ENCODE results near the gene LDB3.

Gene LDB3

DNA sequence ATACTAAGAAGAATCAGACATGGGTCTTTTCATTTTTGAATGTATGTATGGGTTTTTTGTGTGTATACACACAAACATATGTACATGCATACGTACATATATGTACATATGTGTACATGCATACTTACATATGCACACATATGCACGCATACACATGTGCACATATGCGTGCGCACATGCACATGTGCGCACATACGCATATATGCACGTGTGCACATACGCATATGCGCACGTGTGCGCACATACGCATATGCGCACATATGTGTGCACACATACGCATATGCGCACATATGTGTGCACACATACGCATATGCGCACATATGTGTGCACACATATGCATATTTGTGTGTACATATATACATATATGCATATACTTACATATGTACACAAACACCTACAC is 83.2 kb downstream of the LDB3 start:
- Histone ChIP-seq H3K27ac (ENCODE audit: extremely low read depth, low read depth, low read length) (no peak overlapping the region), H3K4me3 (ENCODE audit: low read depth, low read length) (no peak overlapping the region), H3K36me3 (ENCODE audit: control insufficient read depth in 2 of 2, insufficient read depth in 1 of 2, low read length in 2 of 2) (peaks cover 0 to 4% of the 10 kb centered on the region in 2 experiments; a peak in 1 of 3 replicates), H3K4me1 (ENCODE audit: control insufficient read depth, insufficient read depth, low read length) (no peaks in the 10 kb centered on the region), H3K9me3 (ENCODE audit: control insufficient read depth, insufficient read depth, low read depth, low read length) (no peaks in the 10 kb centered on the region)
- ChIA-PET CTCF (no interaction called here), POLR2A (no interaction called here)
- TF ChIP-seq, protein P1, sequence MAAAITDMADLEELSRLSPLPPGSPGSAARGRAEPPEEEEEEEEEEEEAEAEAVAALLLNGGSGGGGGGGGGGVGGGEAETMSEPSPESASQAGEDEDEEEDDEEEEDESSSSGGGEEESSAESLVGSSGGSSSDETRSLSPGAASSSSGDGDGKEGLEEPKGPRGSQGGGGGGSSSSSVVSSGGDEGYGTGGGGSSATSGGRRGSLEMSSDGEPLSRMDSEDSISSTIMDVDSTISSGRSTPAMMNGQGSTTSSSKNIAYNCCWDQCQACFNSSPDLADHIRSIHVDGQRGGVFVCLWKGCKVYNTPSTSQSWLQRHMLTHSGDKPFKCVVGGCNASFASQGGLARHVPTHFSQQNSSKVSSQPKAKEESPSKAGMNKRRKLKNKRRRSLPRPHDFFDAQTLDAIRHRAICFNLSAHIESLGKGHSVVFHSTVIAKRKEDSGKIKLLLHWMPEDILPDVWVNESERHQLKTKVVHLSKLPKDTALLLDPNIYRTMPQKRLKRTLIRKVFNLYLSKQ (tag by site-specific recombination; IDR thresholded peaks at IDR 0.05; ENCODE audit: borderline replicate concordance), result no peak

DNA sequence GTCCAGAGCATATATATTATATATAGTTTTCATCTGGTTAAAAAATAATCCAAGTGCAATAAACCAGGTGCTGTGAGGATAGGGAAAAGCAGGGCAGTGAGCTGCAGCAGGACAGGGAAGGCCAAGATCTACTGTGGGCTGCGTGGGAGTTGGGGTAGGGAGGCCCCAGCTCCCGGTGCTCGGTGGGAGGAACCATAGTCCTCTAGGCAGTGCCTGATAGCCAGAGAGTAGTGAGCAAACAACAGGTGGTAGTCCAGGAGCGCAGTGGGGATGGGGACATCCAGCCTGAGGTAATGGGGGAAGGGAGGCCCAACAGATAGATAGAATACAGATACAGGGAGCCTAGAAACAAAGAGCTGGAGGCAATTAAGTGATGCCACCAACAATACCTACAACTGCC is 84.0 kb downstream of the LDB3 start:
- Histone ChIP-seq H3K4me1 (ENCODE audit: control insufficient read depth, insufficient read depth, low read length) (no peaks in the 10 kb centered on the region), H3K27ac (ENCODE audit: extremely low read depth, low read depth, low read length) (no peak overlapping the region), H3K9me3 (ENCODE audit: control insufficient read depth, insufficient read depth, low read depth, low read length) (no peaks in the 10 kb centered on the region), H3K36me3 (ENCODE audit: control insufficient read depth in 2 of 2, insufficient read depth in 1 of 2, low read length in 2 of 2) (peaks cover 0 to 4% of the 10 kb centered on the region in 2 experiments; a peak in 1 of 3 replicates), H3K4me3 (ENCODE audit: low read depth, low read length) (no peak overlapping the region)
- CTCF ChIA-PET, result interaction anchor here (0.6 to 1.9 kb wide), 2 partner anchors 64 to 141 kb away, joined by 3 to 5 read pairs; no protein-coding TSS in a partner anchor
- POLR2A ChIA-PET, result no interaction called here
- TF ChIP-seq ZNF335 (tag by site-specific recombination; conservative IDR thresholded peaks at IDR 0.05) (peak; percentile 43; the same call in 1 of the 2 replicates), ZNF510 (tag by site-specific recombination; IDR thresholded peaks at IDR 0.05; ENCODE audit: insufficient replicate concordance) (no peak), ZIC2 (tag by site-specific recombination; IDR thresholded peaks at IDR 0.05) (peak; percentile 51; the same call in 1 of the 2 replicates), SP7 (tag by site-specific recombination; IDR thresholded peaks at IDR 0.05) (peak; percentile 29; the same call in 1 of the 2 replicates), ZNF37A (tag by site-specific recombination; IDR thresholded peaks at IDR 0.05) (peak; percentile 70), KLF1 (tag by site-specific recombination; IDR thresholded peaks at IDR 0.05) (no peak), KLF9 (tag by site-specific recombination; IDR thresholded peaks at IDR 0.05; ENCODE audit: low read depth) (no peak), MZF1 (tag by site-specific recombination; IDR thresholded peaks at IDR 0.05; ENCODE audit: borderline replicate concordance) (no peak), SCRT2 (tag by site-specific recombination; IDR thresholded peaks at IDR 0.05) (peak; percentile 95), ZNF202 (tag by site-specific recombination; IDR thresholded peaks at IDR 0.05; ENCODE audit: borderline replicate concordance) (no peak), ZFHX2 (tag by site-specific recombination; conservative IDR thresholded peaks at IDR 0.05) (peak; percentile 84), GLIS2 (tag by site-specific recombination; IDR thresholded peaks at IDR 0.05) (no peak), ZNF530 (tag by site-specific recombination; IDR thresholded peaks at IDR 0.05; ENCODE audit: low read depth) (no peak), ZNF132 (tag by site-specific recombination; IDR thresholded peaks at IDR 0.05; ENCODE audit: borderline replicate concordance) (no peak), SCRT1 (tag by site-specific recombination; IDR thresholded peaks at IDR 0.05; ENCODE audit: borderline replicate concordance) (peak; percentile 83), ZNF19 (tag by site-specific recombination; IDR thresholded peaks at IDR 0.05; ENCODE audit: low read depth) (no peak), ZBTB17 (tag by site-specific recombination; IDR thresholded peaks at IDR 0.05) (peak; percentile 54; the same call in 1 of the 2 replicates), IKZF3 (tag by site-specific recombination; IDR thresholded peaks at IDR 0.05) (no peak), EGR2 (tag by site-specific recombination; IDR thresholded peaks at IDR 0.05; ENCODE audit: low read depth) (peak; percentile 68), ZNF747 (tag by site-specific recombination; IDR thresholded peaks at IDR 0.05) (no peak), YY1 (tag by site-specific recombination; IDR thresholded peaks at IDR 0.05) (no peak), BCL11A (tag by site-specific recombination; IDR thresholded peaks at IDR 0.05; ENCODE audit: low read depth) (no peak)
- TF ChIP-seq, protein P2, sequence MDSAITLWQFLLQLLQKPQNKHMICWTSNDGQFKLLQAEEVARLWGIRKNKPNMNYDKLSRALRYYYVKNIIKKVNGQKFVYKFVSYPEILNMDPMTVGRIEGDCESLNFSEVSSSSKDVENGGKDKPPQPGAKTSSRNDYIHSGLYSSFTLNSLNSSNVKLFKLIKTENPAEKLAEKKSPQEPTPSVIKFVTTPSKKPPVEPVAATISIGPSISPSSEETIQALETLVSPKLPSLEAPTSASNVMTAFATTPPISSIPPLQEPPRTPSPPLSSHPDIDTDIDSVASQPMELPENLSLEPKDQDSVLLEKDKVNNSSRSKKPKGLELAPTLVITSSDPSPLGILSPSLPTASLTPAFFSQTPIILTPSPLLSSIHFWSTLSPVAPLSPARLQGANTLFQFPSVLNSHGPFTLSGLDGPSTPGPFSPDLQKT (IDR thresholded peaks at IDR 0.05; ENCODE audit: borderline replicate concordance, low read depth, low read length), result no peak
- TF ChIP-seq, protein P3, sequence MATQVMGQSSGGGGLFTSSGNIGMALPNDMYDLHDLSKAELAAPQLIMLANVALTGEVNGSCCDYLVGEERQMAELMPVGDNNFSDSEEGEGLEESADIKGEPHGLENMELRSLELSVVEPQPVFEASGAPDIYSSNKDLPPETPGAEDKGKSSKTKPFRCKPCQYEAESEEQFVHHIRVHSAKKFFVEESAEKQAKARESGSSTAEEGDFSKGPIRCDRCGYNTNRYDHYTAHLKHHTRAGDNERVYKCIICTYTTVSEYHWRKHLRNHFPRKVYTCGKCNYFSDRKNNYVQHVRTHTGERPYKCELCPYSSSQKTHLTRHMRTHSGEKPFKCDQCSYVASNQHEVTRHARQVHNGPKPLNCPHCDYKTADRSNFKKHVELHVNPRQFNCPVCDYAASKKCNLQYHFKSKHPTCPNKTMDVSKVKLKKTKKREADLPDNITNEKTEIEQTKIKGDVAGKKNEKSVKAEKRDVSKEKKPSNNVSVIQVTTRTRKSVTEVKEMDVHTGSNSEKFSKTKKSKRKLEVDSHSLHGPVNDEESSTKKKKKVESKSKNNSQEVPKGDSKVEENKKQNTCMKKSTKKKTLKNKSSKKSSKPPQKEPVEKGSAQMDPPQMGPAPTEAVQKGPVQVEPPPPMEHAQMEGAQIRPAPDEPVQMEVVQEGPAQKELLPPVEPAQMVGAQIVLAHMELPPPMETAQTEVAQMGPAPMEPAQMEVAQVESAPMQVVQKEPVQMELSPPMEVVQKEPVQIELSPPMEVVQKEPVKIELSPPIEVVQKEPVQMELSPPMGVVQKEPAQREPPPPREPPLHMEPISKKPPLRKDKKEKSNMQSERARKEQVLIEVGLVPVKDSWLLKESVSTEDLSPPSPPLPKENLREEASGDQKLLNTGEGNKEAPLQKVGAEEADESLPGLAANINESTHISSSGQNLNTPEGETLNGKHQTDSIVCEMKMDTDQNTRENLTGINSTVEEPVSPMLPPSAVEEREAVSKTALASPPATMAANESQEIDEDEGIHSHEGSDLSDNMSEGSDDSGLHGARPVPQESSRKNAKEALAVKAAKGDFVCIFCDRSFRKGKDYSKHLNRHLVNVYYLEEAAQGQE (tag by site-specific recombination; IDR thresholded peaks at IDR 0.05), result no peak
- TF ChIP-seq, protein P4, sequence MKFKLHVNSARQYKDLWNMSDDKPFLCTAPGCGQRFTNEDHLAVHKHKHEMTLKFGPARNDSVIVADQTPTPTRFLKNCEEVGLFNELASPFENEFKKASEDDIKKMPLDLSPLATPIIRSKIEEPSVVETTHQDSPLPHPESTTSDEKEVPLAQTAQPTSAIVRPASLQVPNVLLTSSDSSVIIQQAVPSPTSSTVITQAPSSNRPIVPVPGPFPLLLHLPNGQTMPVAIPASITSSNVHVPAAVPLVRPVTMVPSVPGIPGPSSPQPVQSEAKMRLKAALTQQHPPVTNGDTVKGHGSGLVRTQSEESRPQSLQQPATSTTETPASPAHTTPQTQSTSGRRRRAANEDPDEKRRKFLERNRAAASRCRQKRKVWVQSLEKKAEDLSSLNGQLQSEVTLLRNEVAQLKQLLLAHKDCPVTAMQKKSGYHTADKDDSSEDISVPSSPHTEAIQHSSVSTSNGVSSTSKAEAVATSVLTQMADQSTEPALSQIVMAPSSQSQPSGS (tag by site-specific recombination; IDR thresholded peaks at IDR 0.05; ENCODE audit: low read depth), result no peak
- TF ChIP-seq, protein P5, sequence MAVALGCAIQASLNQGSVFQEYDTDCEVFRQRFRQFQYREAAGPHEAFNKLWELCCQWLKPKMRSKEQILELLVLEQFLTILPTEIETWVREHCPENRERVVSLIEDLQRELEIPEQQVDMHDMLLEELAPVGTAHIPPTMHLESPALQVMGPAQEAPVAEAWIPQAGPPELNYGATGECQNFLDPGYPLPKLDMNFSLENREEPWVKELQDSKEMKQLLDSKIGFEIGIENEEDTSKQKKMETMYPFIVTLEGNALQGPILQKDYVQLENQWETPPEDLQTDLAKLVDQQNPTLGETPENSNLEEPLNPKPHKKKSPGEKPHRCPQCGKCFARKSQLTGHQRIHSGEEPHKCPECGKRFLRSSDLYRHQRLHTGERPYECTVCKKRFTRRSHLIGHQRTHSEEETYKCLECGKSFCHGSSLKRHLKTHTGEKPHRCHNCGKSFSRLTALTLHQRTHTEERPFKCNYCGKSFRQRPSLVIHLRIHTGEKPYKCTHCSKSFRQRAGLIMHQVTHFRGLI (tag by site-specific recombination; IDR thresholded peaks at IDR 0.05), result no peak
